ENCODE data around the gene PTPRE.

The PTPRE gene

GRCh38 chr10:128095027-128095752 is 188.3 kb downstream of the PTPRE start:
- DNase-seq (peak; percentile 28), ATAC-seq (peak; percentile 30)

GRCh38 chr10:128095753-128096469 is 189.0 kb downstream of the PTPRE start:
- peak; percentile 47 for ATAC-seq
- no peak for DNase-seq

GRCh38 chr10:128096486-128097199 is 189.7 kb downstream of the PTPRE start:
- no peak for ATAC-seq
- no peak for DNase-seq

GRCh38 chr10:128097783-128098182 is 190.9 kb downstream of the PTPRE start:
- ATAC-seq, result no peak
- DNase-seq, result no peak

- DNase-seq (no peak), ATAC-seq (no peak)
Measured at GRCh38 chr10:128098631-128099030, 191.7 kb downstream of the PTPRE start.

- ATAC-seq (no peak), DNase-seq (no peak)
Measured at GRCh38 chr10:128099901-128100300, 193.0 kb downstream of the PTPRE start.

- DNase-seq, result no peak
- no peak for ATAC-seq
Measured at GRCh38 chr10:128101901-128102300, 195.0 kb downstream of the PTPRE start.

- ATAC-seq (no peak), DNase-seq (no peak)
Measured at GRCh38 chr10:128102480-128103228, 195.8 kb downstream of the PTPRE start.

GRCh38 chr10:128103229-128103714 is 196.4 kb downstream of the PTPRE start:
- ATAC-seq (no peak), DNase-seq (no peak)

- ATAC-seq (no peak), DNase-seq (no peak)
Measured at GRCh38 chr10:128105383-128105782, 198.5 kb downstream of the PTPRE start.

- ATAC-seq, result no peak
- no peak for DNase-seq
Measured at GRCh38 chr10:128109707-128110106, 202.8 kb downstream of the PTPRE start.

- no peak for DNase-seq
- no peak for ATAC-seq
Measured at GRCh38 chr10:128110339-128110738, 203.4 kb downstream of the PTPRE start.

GRCh38 chr10:128111696-128112095 is 204.8 kb downstream of the PTPRE start:
- DNase-seq, result no peak

GRCh38 chr10:128113026-128113425 is 206.1 kb downstream of the PTPRE start:
- ATAC-seq, result no peak
- no peak for DNase-seq

More at GRCh38 chr10:128111696-128112095, 204.8 kb downstream of the PTPRE start:
- no peak for ATAC-seq

GRCh38 chr10:128114901-128115300 is 208.0 kb downstream of the PTPRE start:
- ATAC-seq, result no peak
- DNase-seq, result no peak

GRCh38 chr10:128115356-128115755 is 208.5 kb downstream of the PTPRE start:
- ATAC-seq, result no peak

GRCh38 chr10:128116187-128116586 is 209.3 kb downstream of the PTPRE start:
- ATAC-seq (no peak), DNase-seq (no peak)

More at GRCh38 chr10:128115356-128115755, 208.5 kb downstream of the PTPRE start:
- no peak for DNase-seq

GRCh38 chr10:128116851-128117615 is 210.1 kb downstream of the PTPRE start:
- ATAC-seq, result no peak
- no peak for DNase-seq

- no peak for DNase-seq
- no peak for ATAC-seq
Measured at GRCh38 chr10:128121750-128122412, 215.0 kb downstream of the PTPRE start.

GRCh38 chr10:128122931-128123330 is 216.0 kb downstream of the PTPRE start:
- DNase-seq (no peak), ATAC-seq (no peak)

GRCh38 chr10:128123846-128124245 is 216.9 kb downstream of the PTPRE start:
- DNase-seq (no peak), ATAC-seq (no peak)

Measured in stimulated activated naive CD8-positive, alpha-beta T cell treated with anti-CD3 and anti-CD28 coated beads, Interleukin-15, Interleukin-2, amounts not matched to agents 100 U/mL and 50 U/mL, for 24 hours (primary cell).